Hematopoietic multipotent progenitor cell (in vitro differentiated cells): ENCODE data around the gene ACAD9. TPM values are rescaled to one million over a fixed set of nuclear protein-coding genes. Genes with fewer than 3 reads are reported as not detected.
"Not testable (repeated sequence)": the region's sequence is repeated elsewhere in the genome, so short reads cannot be mapped to it uniquely, and the experiment has no call there.

Experiments used
- DNase-seq, 3 donors: peaks; one replicate each; pipeline ENCODE4 v3.0.0-alpha.2; 2011 to 2015; ENCODE audit warnings: low read depth in 2 of 3, low spot score in 2 of 3
- total RNA-seq: library from RNA; depleted of rRNA; stranded (reverse); fragments of >200 nt; gene quantifications from one replicate; pipeline ENCODE4 v1.2.3, GENCODE V29; 2012

The ACAD9 gene
- total RNA-seq, 1 donor = 47.4 TPM

DNA sequence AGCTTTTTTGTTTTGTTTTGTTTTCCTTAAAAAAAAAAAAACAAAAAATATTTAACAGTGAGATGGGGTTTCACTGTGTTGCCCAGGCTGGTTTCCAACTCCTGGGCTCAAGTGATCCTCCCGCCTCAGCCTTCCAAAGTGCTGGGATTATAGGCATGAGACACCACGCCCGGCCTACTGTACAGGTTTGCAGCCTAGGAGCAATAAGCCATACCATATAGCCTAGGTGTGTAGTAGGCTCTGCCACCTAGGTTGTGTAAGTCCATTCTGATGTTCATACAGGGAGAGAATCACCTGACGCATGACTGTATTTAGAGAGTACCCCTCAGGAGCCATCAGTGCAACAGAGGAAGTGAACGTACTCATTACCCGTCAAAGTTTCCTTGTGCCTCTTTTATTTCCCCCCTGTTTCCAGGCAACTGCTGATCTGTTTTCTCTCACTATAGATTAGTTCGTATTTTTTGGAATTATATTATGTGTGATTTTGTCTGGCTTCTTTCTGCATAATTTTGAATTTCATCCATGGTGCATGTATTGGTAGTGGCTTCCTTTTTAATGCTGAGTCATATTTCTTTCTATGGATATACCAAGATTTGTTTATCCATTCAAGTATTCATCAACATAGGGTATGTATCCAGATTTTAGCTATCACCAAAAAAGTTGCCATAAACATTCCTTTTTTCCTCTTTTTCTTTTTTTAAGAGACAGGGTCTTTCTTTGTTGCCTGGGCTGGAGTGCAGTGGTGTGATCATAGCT, 9.9 kb downstream of the ACAD9 start:
- DNase-seq = no peak

DNA sequence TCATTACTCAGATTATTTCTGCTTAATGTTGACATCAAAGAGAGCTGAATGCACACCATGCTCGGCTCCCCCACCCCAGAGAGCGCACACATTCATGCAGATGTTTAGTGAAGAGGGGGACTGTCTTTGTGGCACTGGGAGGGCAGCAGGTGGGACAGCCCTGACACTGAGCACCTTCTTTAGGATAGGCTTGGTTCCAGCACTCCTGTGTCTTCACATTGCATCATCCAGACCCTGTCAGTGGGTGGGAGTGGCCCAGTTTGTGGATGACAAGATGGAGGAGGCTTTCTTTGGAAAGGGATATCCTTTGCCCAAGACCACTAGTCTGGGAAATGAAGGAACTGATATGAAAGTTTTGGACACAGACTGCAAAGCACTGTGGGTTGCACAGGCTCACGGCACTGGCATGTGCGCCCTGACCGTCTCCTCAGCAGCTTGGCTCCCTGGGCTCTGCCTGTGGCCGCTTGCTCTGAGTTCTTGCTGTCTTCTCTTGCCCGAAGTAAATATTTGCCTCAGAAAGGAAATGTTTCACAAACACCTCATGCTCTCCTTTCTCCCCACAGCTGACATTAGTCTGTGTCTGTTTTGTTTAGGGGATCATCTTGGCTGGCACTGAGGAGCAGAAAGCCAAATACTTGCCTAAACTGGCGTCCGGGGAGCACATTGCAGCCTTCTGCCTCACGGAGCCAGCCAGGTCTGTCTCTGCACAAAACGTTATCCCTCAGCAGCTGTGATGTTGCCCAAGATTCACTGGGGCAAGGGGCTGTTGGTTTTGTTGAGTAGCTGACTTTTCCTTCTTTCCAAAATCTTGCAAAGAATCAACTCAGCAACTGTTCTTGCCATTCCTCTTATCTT, 16.6 kb downstream of the ACAD9 start:
- no peak for DNase-seq

- DNase-seq = no peak
These were observed 23.0 kb downstream of the ACAD9 start for GRCh38 chr3:128902426-128902825.

DNA sequence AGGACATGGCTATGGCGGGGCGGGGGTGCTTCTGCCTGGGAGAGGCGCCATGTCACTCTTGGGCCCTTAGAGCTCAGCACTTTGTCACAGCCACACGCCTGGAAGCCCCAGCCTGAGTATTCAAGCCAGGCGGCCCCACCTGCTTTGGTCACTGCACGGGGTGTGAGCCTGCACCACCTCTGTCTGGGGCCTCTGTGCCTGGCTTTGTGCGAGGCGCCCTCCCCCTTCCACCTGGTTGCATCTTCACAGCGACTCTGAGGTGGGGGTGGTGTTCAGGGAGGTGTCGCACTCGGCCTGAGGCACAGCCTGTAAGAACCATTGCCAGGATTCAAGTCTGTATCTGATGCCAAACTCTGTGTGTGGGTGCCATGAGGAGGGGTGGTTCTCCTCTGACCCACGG, 24.1 kb downstream of the ACAD9 start:
- DNase-seq = no peak

DNA sequence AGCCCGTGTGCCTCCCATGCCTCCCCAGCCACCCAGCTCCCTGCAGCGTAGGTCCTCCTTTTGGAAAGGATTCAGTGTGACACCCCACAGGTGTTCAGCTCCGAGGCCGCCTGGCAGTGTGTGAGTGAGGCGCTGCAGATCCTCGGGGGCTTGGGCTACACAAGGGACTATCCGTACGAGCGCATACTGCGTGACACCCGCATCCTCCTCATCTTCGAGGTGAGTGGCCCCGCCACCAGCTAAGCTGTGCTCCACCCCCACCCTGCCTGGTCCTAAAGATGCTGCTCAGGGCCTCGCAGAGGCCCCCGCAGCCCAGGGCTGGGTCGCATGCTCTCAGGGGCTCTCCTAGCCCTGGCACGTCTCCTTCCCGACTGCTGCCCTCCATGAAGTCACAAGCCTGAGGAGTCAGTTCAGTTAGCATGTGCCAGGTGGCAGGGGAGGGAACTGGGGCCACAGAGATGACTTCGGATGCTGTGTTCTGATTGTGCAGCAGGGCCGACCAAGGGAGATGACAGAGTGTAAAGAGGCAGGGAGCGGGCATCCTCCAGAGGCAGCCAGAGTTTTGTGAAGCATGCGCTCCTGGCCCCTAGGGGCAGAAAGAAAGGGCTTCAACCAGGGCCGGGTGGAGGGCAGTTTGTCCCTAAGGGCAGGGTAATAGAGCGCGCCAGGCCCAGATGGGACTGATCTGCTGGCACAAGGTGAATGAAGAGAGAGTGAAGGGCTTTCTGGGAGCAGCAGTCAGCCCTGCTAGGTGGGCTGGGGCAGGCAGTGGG, 26.8 kb downstream of the ACAD9 start:
- no peak for DNase-seq

GRCh38 chr3:128906804-128907525, 27.5 kb downstream of the ACAD9 start:
- no peak for DNase-seq

DNA sequence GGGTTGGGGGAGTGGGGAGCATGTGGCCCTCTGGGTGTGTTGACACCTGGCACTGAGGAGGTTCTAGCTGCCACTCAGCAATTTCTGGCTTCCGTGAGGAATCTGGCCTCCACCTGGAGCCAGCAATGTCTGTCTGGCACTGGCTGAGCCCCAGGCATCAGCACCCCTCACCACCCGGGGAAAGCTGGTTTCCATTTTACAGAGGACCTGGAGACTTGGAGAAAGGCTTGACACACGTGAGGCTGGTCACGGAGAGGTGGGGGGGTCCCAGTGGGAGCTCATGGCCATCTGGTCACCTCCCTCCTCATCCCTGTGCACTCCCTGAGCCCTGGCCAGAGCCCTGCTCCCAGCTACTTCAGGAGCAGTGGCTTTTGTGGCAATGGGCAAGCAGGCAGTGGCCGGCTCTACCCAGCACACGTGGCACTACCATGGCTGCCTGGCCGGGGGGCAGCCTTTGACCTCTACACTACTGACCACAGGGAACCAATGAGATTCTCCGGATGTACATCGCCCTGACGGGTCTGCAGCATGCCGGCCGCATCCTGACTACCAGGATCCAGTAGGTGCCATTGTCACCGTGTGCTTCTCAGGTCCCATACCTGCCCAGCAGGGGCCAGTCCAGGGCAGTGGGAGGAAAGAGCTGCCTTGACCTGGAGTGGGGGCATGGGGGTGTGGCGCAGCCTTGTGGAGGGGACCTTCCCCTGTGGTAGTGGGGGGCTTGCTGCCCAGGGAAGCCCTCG, 28.5 kb downstream of the ACAD9 start:
- no peak for DNase-seq

DNA sequence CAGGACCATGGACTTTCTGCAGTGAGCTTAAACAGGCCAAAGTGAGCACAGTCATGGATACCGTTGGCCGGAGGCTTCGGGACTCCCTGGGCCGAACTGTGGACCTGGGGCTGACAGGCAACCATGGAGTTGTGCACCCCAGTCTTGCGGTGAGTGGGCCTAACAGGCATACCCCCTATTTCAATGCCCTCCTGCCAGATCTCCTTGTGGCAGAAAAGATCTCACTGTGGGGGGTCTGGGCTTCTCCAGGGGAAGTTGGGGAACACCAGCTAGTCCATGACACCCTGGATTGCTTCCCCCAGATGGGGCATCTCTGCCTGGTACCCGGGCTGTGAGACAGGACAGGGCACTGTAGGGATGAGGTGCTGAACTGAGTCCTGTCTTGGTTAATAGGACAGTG, 29.5 kb downstream of the ACAD9 start:
- no peak for DNase-seq

DNA sequence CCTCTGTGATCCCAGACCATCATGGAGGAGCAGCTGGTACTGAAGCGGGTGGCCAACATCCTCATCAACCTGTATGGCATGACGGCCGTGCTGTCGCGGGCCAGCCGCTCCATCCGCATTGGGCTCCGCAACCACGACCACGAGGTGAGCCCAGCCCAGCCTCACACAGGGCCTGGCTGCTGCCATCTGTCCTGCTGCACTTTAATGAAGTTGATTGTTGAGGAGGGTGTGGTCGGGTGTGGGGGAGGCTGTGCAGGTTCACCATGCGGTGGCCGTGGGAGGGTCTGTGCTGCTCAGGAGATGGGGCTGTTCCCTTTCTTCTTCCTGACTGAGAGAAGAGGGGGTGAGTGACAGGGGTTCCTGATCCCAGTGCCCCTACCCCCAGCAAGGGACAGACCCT, 30.6 kb downstream of the ACAD9 start:
- DNase-seq = no peak

GRCh38 chr3:128911911-128912310, 32.5 kb downstream of the ACAD9 start:
- no peak for DNase-seq

DNA sequence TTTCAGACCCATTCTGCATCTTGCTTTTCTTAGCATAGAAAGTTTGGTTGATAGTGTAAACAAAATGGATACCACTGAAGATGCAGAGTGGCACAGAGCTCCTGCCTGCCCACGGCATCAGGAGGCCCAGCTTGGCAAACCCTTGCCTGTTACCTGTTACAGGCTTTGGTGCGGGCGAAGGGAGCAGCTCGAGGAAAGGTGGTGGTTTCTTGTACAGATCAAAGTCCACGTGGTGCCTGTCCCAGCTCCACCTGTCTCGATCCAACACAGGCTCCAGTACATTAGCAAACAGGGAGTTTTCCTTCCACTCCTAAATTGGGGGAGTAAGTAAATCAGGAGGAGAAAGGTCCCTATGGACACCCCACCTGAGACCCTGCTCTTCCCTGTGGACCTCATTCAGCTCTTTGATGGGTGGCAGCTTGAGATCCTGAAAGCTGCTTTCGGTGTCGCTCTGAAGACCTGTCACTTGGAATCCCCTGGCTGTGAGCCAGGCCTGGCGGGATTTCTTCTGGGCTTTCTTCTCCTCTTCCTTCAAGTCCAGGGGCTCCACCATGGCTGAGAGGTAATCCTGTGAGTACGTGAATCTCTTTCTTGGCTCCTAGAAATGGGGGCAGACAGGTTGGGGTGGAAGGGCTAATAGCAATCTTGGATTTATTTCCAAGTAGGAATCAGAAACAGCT, 35.7 kb downstream of the ACAD9 start:
- no peak for DNase-seq

GRCh38 chr3:128917291-128917690, 37.9 kb downstream of the ACAD9 start:
- DNase-seq = peak in 2 of 3 donors; percentile 9 to 38

- no peak for DNase-seq
These were observed 40.6 kb downstream of the ACAD9 start for GRCh38 chr3:128919988-128920387.

DNA sequence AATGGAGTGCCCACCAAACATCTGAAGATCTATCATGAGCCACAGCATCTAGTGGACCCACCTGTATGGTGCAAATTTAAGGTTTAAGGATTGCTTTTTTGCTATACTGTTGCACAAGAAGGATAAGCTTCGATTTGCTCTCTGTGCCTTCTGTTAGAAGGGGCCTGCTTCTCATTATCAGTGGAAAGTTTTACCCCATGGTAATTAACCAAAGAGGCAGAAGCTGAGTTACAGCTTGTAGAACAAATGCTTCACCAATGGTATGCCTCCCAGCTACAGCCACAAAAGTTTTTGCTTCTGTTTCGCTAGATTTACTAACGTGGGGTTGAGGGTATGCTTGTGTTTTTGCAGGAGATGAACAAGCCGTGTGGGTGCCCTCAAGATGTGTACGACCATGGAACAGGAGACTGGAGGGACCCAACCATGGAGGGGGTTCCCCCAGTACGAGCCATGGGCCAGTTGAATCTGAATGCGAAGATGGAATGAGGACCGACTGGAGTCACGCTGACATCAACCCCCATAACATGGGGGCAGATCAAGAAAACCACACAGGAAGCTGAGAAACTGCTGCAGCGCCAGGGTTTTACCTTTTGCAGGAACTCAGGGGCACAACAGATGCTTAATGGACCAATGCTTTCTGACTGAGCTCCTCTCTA, 43.5 kb downstream of the ACAD9 start:
- peak; percentile 16 to 69 (median 33) for DNase-seq

DNA sequence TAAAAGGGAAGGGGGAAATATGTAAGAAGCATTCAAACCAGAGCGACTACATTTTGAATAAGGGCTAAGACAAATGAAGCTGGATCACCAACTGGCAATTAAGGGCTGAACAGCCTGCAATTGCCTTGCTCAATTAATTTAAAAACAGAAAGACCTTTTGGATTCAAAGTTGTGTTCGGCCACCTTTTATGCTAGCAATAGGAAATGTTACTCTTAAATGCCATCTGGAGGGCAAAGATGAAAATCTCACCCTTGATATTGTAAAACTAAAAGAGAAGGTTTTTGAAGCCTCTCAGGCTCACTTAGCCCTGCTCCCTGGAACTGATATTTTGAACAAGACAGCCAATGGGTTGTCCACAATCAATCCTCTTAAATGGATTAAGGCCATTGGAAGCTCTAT, 44.2 kb downstream of the ACAD9 start:
- DNase-seq = peak in 2 of 3 donors; percentile 14 to 41

DNA sequence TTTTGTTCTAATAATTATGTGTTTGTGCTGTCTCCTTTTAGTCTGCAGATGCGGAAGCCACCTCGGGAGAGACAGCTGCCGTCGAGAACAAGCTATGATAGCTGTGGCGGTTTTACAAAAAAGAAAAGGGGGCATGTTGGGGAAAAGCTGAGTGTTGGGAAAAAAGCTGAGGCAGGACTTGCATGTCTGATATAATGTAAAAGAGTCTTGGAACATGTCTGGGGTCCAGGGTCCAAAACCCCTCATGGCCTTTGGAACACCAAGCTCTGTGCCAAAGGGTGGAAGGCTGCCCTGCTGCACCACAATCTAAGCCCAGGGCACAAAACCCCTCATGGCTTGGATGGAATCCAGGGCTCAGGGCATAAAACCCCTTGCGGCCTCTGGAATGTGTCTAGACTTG, 44.6 kb downstream of the ACAD9 start:
- DNase-seq = not testable (repeated sequence)

GRCh38 chr3:128929364-128929763, 49.9 kb downstream of the ACAD9 start:
- DNase-seq = no peak

DNA sequence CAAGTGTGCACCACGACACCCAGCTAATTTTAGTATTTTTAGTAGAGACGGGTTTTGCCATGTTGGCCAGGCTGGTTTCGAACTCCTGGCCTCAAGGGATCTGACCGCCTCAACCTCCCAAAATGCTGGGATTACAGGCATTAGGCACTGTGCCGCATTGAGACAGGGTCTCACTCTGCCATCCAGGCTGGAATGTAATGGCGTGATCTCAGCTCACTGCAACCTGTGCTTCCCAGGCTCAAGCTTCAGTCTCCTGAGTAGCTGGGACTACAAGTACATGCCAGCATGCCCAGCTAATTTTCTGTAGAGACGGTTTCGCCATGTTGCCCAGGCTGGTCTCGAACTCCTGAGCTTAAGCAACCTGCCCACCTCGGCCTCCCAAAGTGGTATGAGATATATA, 51.6 kb downstream of the ACAD9 start:
- DNase-seq = no peak
